CD4-positive, alpha-beta T cell treated with Interleukin-17A for 4 hours (primary cell): ENCODE measurements around the gene TOR1A.

Experiments used
- DNase-seq: peaks from one replicate; pipeline ENCODE4 v3.0.0-alpha.2; 2020; ENCODE audit warnings: mixed read lengths

The TOR1A gene

GRCh38 chr9:129851821-129852220 lies 27.9 kb upstream of the TOR1A start:
- DNase-seq, result no peak

GRCh38 chr9:129850821-129851550 lies 27.1 kb upstream of the TOR1A start:
- DNase-seq, result no peak

GRCh38 chr9:129849901-129850300 lies 26.0 kb upstream of the TOR1A start:
- no peak for DNase-seq

GRCh38 chr9:129848712-129849441 lies 24.9 kb upstream of the TOR1A start:
- no peak for DNase-seq

- DNase-seq, result no peak
These were observed 21.4 kb upstream of the TOR1A start for GRCh38 chr9:129845373-129845772.

GRCh38 chr9:129841071-129841470 lies 17.1 kb upstream of the TOR1A start:
- DNase-seq, result no peak

GRCh38 chr9:129840034-129840433 lies 16.1 kb upstream of the TOR1A start:
- DNase-seq, result peak; percentile 59

GRCh38 chr9:129839324-129840023 lies 15.5 kb upstream of the TOR1A start:
- no peak for DNase-seq

GRCh38 chr9:129838707-129839259 lies 14.8 kb upstream of the TOR1A start:
- peak; percentile 48 for DNase-seq

- peak; percentile 70 for DNase-seq
These were observed 12.5 kb upstream of the TOR1A start for GRCh38 chr9:129836311-129837007.

- peak; percentile 24 for DNase-seq
These were observed 11.9 kb upstream of the TOR1A start for GRCh38 chr9:129835860-129836223.

- peak; percentile 99 for DNase-seq
These were observed 11.4 kb upstream of the TOR1A start, which contains the start of the genes C9orf78 and USP20 for GRCh38 chr9:129835128-129835859. C9orf78 (minus strand) TSS chr9:129835275; CDS start chr9:129835221, 54 bp downstream. USP20 (plus strand) TSS chr9:129835458; CDS start chr9:129852556, 17,098 bp downstream.

GRCh38 chr9:129834489-129835127 lies 10.7 kb upstream of the TOR1A start:
- DNase-seq, result peak; percentile 70

GRCh38 chr9:129832982-129833381 lies 9.0 kb upstream of the TOR1A start:
- no peak for DNase-seq

- no peak for DNase-seq
These were observed 5.0 kb upstream of the TOR1A start for GRCh38 chr9:129828969-129829368.

- no peak for DNase-seq
These were observed 4.1 kb upstream of the TOR1A start for GRCh38 chr9:129828051-129828450.

GRCh38 chr9:129826759-129827158 lies 2.8 kb upstream of the TOR1A start:
- DNase-seq, result no peak

GRCh38 chr9:129826344-129826743 lies 2.4 kb upstream of the TOR1A start:
- DNase-seq, result no peak

GRCh38 chr9:129823542-129823934 lies 398 bp downstream of the TOR1A start:
- no peak for DNase-seq

- DNase-seq, result peak; percentile 23
These were observed 916 bp downstream of the TOR1A start for GRCh38 chr9:129822898-129823541.
